ENCODE data around the gene TACR2.

The TACR2 gene

GRCh38 chr10:69416695-69417094 is at the start of gene TACR2:
Gene TACR2 (minus strand): TSS chr10:69416918. CDS start chr10:69416323, 595 bp downstream.
- no peak for DNase-seq (ENCODE audit: low read depth in 2 of 2)

GRCh38 chr10:69466158-69466490 is 49.4 kb upstream of the TACR2 start:
- no peak for DNase-seq (ENCODE audit: low read depth in 2 of 2)

- no peak for DNase-seq (ENCODE audit: low read depth in 2 of 2)
These were observed 48.9 kb upstream of the TACR2 start for GRCh38 chr10:69465457-69466157.

- no peak for DNase-seq (ENCODE audit: low read depth in 2 of 2)
These were observed 48.2 kb upstream of the TACR2 start for GRCh38 chr10:69464801-69465401.

GRCh38 chr10:69464401-69464800 is 47.7 kb upstream of the TACR2 start:
- no peak for DNase-seq (ENCODE audit: low read depth in 2 of 2)

GRCh38 chr10:69463886-69464285 is 47.2 kb upstream of the TACR2 start:
- DNase-seq (ENCODE audit: low read depth in 2 of 2) = no peak

GRCh38 chr10:69461243-69462025 is 44.7 kb upstream of the TACR2 start:
- DNase-seq (ENCODE audit: low read depth in 2 of 2) = no peak

GRCh38 chr10:69460576-69461242 is 44.0 kb upstream of the TACR2 start:
- no peak for DNase-seq (ENCODE audit: low read depth in 2 of 2)

GRCh38 chr10:69459893-69460575 is 43.3 kb upstream of the TACR2 start:
- DNase-seq (ENCODE audit: low read depth in 2 of 2) = no peak

- DNase-seq (ENCODE audit: low read depth in 2 of 2) = no peak
These were observed 42.5 kb upstream of the TACR2 start for GRCh38 chr10:69459101-69459790.

GRCh38 chr10:69458430-69459100 is 41.8 kb upstream of the TACR2 start:
- DNase-seq (ENCODE audit: low read depth in 2 of 2) = no peak

- DNase-seq (ENCODE audit: low read depth in 2 of 2) = no peak
These were observed 41.1 kb upstream of the TACR2 start for GRCh38 chr10:69457771-69458237.

GRCh38 chr10:69456880-69457693 is 40.4 kb upstream of the TACR2 start:
- no peak for DNase-seq (ENCODE audit: low read depth in 2 of 2)

- DNase-seq (ENCODE audit: low read depth in 2 of 2) = no peak
These were observed 38.5 kb upstream of the TACR2 start for GRCh38 chr10:69455006-69455763.

- DNase-seq (ENCODE audit: low read depth in 2 of 2) = no peak
These were observed 37.1 kb upstream of the TACR2 start for GRCh38 chr10:69453795-69454194.

GRCh38 chr10:69452676-69453415 is 36.1 kb upstream of the TACR2 start:
- no peak for DNase-seq (ENCODE audit: low read depth in 2 of 2)

GRCh38 chr10:69451784-69452251 is 35.1 kb upstream of the TACR2 start:
- DNase-seq (ENCODE audit: low read depth in 2 of 2) = no peak

- peak; percentile 45 to 56 for DNase-seq (ENCODE audit: low read depth in 2 of 2)
These were observed 34.6 kb upstream of the TACR2 start, which contains the start of gene TSPAN15 for GRCh38 chr10:69451209-69451783. Gene TSPAN15 (plus strand): TSS chr10:69451465. CDS start chr10:69451595, 130 bp downstream.

Measured in stimulated activated CD8-positive, alpha-beta memory T cell treated with anti-CD3 and anti-CD28 coated beads, Interleukin-15, amount 100 ng/mL, for 4 hours (primary cell).